ENCODE measurements around the gene CREBBP.

- no peak for TF ChIP-seq CTCF (optimal IDR thresholded peaks at IDR 0.05 in 1 of 3, IDR thresholded peaks at IDR 0.05 in 1 of 3, conservative IDR thresholded peaks at IDR 0.05 in 1 of 3; ENCODE audit: extremely low read depth in 1 of 3, insufficient read depth in 2 of 3, low read length in 3 of 3)
- TF ChIP-seq EZH2 (IDR thresholded peaks at IDR 0.05; ENCODE audit: low read length), result no peak
These were observed 144.4 kb downstream of the CREBBP start for GRCh38 chr16:3736116-3736515.
